Muscle of leg (tissue), 11 donors: ENCODE results near the gene LAMA2. TPM values are rescaled to one million over a fixed set of nuclear protein-coding genes. Genes with fewer than 3 reads are reported as not detected.

Experiments
- DNase-seq: peaks from one replicate; pipeline ENCODE4 v3.0.0; 2013
- H3K27ac ChIP-seq: one replicate; pipeline ENCODE4 v1.5.1; 2013; ENCODE audit warnings: mild to moderate bottlenecking, low read length, control low read depth
- H3K27me3 ChIP-seq: one replicate; pipeline ENCODE4 v1.6.1; 2013; ENCODE audit warnings: low read length; ENCODE audit not compliant: control insufficient read depth, insufficient read depth
- H3K36me3 ChIP-seq: one replicate; pipeline ENCODE4 v1.6.1; 2013; ENCODE audit warnings: low read length; ENCODE audit not compliant: control insufficient read depth, insufficient read depth
- H3K4me1 ChIP-seq: one replicate; pipeline ENCODE4 v1.6.1; 2013; ENCODE audit warnings: low read length; ENCODE audit not compliant: control insufficient read depth, insufficient read depth
- H3K4me3 ChIP-seq: one replicate; pipeline ENCODE4 v1.5.1; 2013; ENCODE audit warnings: low read length, control low read depth
- H3K9me3 ChIP-seq: replicated peaks from 2 replicates; pipeline ENCODE4 v1.6.1; 2013; ENCODE audit warnings: low read depth, low read length; ENCODE audit not compliant: control insufficient read depth
- WGBS: methylation state at CpG from one replicate; pipeline ENCODE4 v1.1.5; 2013; ENCODE audit warnings: missing lambda C conversion rate; ENCODE audit not compliant: insufficient coverage; 5-methylcytosine and 5-hydroxymethylcytosine counted together
- polyA plus RNA-seq, 8 donors: library from polyadenylated mRNA; unstranded; fragments of 120-200 nt; gene quantifications; one replicate each; pipeline versions ENCODE4 v1.2.1 to v1.2.3, GENCODE V29; 2013; ENCODE audit warnings: inconsistent platforms in 1 of 8, low replicate concordance in 1 of 8; ENCODE audit not compliant: insufficient read length in 8 of 8, insufficient read depth in 1 of 8
- total RNA-seq: library from RNA; stranded (reverse); fragments of 120-200 nt; gene quantifications from one replicate; pipeline ENCODE4 v1.2.4, GENCODE V29; 2013

Gene LAMA2
- total and polyA plus RNA-seq, 9 donors, result 105 to 165 (median 140) TPM

- H3K36me3 ChIP-seq, result no peaks in the 10 kb centered on the region
- no peak for DNase-seq
- H3K27ac ChIP-seq, result no peak overlapping the region
- H3K27me3 ChIP-seq, result no peaks in the 10 kb centered on the region
- 43% methylated on average over 1 of the region's 5 CpGs for WGBS
- no peak overlapping the region for H3K4me3 ChIP-seq
- H3K4me1 ChIP-seq, result no peaks in the 10 kb centered on the region
- H3K9me3 ChIP-seq, result peaks cover 4% of the 10 kb centered on the region
Observed at GRCh38 chr6:128857806-128858205, 25.1 kb upstream of the LAMA2 start.

DNA sequence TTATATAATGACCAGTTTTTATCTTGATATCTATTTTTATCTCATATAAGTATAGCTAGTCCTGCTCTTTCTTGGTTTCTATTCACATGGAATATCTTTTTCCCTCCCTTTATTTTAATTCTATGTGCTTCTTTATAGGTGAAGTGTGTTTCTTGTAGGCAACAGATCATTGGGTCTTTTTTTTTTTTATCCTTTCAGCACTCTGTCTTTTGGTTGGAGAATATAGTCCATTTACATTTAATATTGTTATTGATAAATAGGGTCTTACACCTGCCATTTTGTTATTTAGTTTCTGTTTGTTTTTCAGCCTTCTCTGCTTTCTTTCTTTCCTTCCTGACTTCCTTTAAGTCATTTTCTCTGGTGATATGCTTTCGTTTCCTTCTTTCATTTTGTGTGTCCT, 22.2 kb upstream of the LAMA2 start:
- no peaks in the 10 kb centered on the region for H3K36me3 ChIP-seq
- no peaks in the 10 kb centered on the region for H3K27me3 ChIP-seq
- H3K27ac ChIP-seq, result no peak overlapping the region
- WGBS, result no CpG with 5 or more reads among the region's 1 CpG
- no peak overlapping the region for H3K4me3 ChIP-seq
- H3K4me1 ChIP-seq, result no peaks in the 10 kb centered on the region
- peaks cover 4% of the 10 kb centered on the region for H3K9me3 ChIP-seq
- no peak for DNase-seq

DNA sequence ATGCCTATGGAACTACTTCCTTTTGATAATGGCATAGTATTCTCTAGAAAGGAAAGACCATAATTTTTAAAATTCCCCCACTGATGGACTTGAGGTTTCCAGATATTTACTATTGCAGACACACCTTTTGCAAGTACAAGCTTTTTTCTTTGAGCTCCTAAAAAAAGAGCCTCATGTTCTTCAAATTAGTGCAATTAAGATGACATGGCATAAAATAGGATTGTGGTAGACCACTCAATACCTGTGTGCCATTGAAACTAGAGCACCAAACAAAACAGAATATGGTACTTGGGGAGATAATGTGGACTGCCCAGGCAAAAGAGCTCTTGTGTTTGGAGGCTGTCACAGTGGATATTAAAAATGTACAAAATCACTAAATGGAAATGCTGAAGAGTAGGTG, 19.0 kb upstream of the LAMA2 start:
- Histone ChIP-seq H3K27me3 (no peaks in the 10 kb centered on the region), H3K4me1 (no peaks in the 10 kb centered on the region), H3K9me3 (peaks cover 4% of the 10 kb centered on the region), H3K36me3 (no peaks in the 10 kb centered on the region), H3K27ac (no peak overlapping the region), H3K4me3 (no peak overlapping the region)
- no peak for DNase-seq

- Histone ChIP-seq H3K4me3 (no peak overlapping the region), H3K9me3 (no peaks in the 10 kb centered on the region), H3K4me1 (no peaks in the 10 kb centered on the region), H3K36me3 (no peaks in the 10 kb centered on the region), H3K27me3 (no peaks in the 10 kb centered on the region), H3K27ac (no peak overlapping the region)
- no CpG with 5 or more reads among the region's 3 CpGs for WGBS
- DNase-seq, result peak; percentile 55
Observed at GRCh38 chr6:128870746-128871145, 12.2 kb upstream of the LAMA2 start.

GRCh38 chr6:128874863-128875262, 8.1 kb upstream of the LAMA2 start:
- DNase-seq, result no peak
- Histone ChIP-seq H3K27me3 (no peaks in the 10 kb centered on the region), H3K4me1 (no peaks in the 10 kb centered on the region), H3K36me3 (no peaks in the 10 kb centered on the region), H3K27ac (no peak overlapping the region), H3K9me3 (no peaks in the 10 kb centered on the region), H3K4me3 (no peak overlapping the region)

DNA sequence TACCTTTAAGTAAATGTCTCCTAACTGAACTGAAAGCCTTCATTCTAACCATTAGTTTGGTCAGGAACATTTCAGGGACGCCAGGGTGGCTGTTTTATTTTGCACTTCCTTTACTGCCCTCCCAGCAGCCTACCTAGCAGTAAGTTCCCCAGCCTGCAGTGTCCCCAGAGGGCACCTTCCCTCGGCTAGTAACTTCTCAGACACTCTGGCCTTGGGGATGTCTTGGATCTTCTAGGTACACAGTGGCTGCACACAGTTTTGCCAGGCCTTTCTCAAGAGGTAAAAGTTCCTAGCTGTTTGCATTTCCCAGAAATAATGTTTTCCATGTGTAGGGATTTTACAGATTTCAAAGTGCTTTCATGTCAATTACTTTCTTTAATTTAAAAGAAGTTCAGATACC, 378 bp upstream of the LAMA2 start:
- Histone ChIP-seq H3K36me3 (no peaks in the 10 kb centered on the region), H3K4me1 (peaks cover 5% of the 10 kb centered on the region), H3K4me3 (peak overlapping the region; percentile 84), H3K9me3 (no peaks in the 10 kb centered on the region), H3K27ac (peak overlapping the region; percentile 96), H3K27me3 (peaks cover 2% of the 10 kb centered on the region)
- 23% methylated on average over 2 of the region's 2 CpGs for WGBS
- no peak for DNase-seq

GRCh38 chr6:128883906-128884305, 968 bp downstream of the LAMA2 start:
- Histone ChIP-seq H3K27ac (peak overlapping the region; percentile 96), H3K36me3 (no peaks in the 10 kb centered on the region), H3K4me1 (peaks cover 5% of the 10 kb centered on the region), H3K4me3 (peak overlapping the region; percentile 84), H3K27me3 (peaks cover 2% of the 10 kb centered on the region), H3K9me3 (no peaks in the 10 kb centered on the region)
- WGBS, result no CpG with 5 or more reads among the region's 2 CpGs
- peak; percentile 27 for DNase-seq

DNA sequence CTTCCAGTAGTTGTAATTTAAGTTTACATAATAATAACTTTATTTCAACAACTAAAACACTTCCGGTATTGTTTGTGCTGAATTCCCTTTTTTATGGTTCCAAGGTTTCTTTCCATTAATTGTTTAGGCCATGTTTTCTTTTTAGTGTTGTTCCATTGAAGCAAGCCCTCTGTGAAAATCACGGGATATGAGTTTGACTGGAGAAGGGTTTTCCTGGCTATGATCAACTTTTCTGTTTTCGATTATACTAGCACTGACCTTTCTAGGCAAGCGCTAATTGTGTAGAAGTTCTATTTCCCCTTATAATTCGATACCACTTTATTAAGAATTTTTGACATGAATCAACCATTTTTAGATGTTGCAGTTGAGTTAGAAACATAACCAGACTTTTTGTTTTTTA, 2.4 kb downstream of the LAMA2 start:
- no CpG with 5 or more reads among the region's 5 CpGs for WGBS
- no peaks in the 10 kb centered on the region for H3K9me3 ChIP-seq
- H3K4me3 ChIP-seq, result no peak overlapping the region
- DNase-seq, result peak; percentile 43
- no peaks in the 10 kb centered on the region for H3K36me3 ChIP-seq
- H3K27ac ChIP-seq, result peak overlapping the region; percentile 26
- H3K27me3 ChIP-seq, result peaks cover 2% of the 10 kb centered on the region
- peaks cover 5% of the 10 kb centered on the region for H3K4me1 ChIP-seq

DNA sequence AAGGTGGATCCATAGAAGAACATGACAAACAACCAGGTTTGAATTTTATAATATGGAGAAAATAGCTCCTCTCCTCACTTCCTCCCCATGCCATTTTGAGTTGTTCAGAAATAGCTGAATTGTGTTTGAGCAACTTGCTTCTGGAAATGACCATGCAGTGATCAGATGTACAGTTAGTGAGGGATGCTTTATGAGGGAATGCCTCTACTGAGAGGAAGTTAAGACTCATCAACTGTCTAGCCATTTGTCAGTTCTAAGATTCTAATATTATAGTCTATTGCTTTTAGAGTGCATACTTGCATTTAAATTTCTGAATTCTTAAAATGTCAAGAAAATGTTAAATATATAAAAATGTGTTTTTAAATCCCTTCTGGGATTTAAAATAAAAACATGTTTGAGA, 3.8 kb downstream of the LAMA2 start:
- peak; percentile 46 for DNase-seq
- peak overlapping the region; percentile 16 for H3K27ac ChIP-seq
- H3K9me3 ChIP-seq, result no peaks in the 10 kb centered on the region
- H3K27me3 ChIP-seq, result peaks cover 2% of the 10 kb centered on the region
- no peaks in the 10 kb centered on the region for H3K36me3 ChIP-seq
- H3K4me1 ChIP-seq, result peaks cover 5% of the 10 kb centered on the region
- H3K4me3 ChIP-seq, result no peak overlapping the region

DNA sequence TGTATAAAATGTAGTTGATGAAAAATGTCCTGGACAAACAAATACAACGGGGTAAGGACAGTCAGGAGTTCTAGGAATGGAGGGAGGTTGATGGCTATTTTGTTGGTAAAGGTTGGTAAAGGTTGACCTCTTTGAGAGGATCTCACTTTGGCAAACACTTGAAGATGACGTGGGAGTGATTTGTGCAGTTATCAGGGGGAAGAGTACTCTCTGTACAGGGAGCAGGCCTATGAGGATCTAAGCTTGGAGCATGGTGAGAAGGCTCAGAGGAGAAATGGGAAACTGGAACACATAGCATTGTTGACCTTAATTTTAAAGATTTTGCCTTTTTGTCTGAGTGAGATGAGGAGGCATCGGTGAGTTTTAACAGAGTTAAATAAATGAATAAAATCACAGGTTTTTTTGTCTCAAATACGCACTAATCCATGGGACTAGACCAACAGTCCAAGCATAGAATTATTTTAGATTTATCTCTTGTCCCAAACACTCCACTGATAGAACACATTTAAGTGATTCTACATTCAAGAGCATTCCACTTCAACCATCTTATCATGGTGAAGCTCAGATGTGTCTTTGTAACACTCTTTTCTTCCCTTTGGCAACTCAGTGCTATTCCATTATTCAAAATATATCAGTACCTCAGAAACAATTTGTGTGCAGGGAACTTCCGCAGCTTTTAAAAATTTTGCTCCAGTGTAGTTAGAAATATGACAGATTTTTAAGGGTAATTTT, 5.7 kb downstream of the LAMA2 start:
- Histone ChIP-seq H3K4me3 (no peak overlapping the region), H3K27ac (no peak overlapping the region)
- 86% methylated on average over 3 of the region's 5 CpGs for WGBS

DNA sequence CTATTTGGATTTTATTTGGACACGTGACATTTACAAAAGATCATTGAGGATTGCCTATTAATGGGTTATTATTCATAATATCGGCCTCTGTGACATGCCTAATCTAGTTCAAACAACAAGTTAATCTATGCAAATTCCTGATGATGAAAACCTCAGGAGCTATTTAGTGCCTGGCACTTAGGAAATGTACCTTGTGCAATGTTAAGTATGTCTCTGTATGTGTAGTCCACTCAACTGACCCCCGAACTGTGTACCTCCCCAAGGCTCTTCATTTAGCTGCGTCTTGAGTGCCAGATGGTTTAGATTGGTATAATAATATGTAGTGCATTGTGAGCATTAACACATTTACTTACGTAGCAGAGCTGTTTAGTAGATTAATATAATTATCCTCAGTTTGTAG, 6.9 kb downstream of the LAMA2 start:
- no peak for DNase-seq
- Histone ChIP-seq H3K4me3 (no peak overlapping the region), H3K27me3 (no peaks in the 10 kb centered on the region), H3K36me3 (no peaks in the 10 kb centered on the region), H3K9me3 (peaks cover 2% of the 10 kb centered on the region), H3K4me1 (no peaks in the 10 kb centered on the region), H3K27ac (no peak overlapping the region)
- WGBS, result 80% methylated on average over 1 of the region's 5 CpGs

More for the DNA sequence above, 5.7 kb downstream of the LAMA2 start:
- Histone ChIP-seq H3K27me3 (no peaks in the 10 kb centered on the region), H3K4me1 (no peaks in the 10 kb centered on the region), H3K36me3 (no peaks in the 10 kb centered on the region), H3K9me3 (no peaks in the 10 kb centered on the region)
- DNase-seq, result no peak
